HS-27A (cell line): ENCODE measurements around the gene DMAC2.
"Not testable (repeated sequence)": the region's sequence is repeated elsewhere in the genome, so short reads cannot be mapped to it uniquely, and the experiment has no call there.

Source experiments
- DNase-seq: peaks from one replicate; pipeline ENCODE4 v3.0.0-alpha.2; 2012; ENCODE audit warnings: low read depth, missing footprints

DMAC2 gene

DNA sequence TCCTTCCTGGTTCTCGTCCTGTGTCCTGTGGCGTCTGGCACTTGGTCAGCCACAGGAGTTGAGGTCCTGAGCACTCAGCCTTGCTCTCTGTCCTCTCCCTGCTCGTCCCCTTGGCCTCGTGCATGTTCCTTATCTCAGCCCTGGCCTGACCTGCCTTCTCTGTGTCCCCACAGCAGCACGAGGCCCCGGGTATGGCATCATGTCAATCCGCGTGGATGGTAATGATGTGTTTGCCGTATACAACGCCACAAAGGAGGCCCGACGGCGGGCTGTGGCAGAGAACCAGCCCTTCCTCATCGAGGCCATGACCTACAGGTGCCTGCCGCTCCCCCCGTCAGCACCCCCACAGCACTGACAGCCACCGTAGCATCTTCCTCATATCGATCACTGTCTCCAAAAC, 17.3 kb downstream of the DMAC2 start:
- no peak for DNase-seq

DNA sequence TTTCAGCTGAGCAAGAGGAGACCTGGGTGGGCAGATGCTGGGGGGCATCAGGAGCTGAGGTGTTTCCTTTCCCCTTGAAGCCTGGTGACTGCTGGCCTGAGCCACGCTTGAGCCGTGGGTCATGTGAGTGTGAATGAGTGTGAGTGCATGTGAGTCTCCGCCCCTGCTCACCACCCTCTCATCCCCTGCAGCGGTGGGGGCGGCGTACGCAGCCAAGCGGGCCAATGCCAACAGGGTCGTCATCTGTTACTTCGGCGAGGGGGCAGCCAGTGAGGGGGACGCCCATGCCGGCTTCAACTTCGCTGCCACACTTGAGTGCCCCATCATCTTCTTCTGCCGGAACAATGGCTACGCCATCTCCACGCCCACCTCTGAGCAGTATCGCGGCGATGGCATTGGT, 17.7 kb downstream of the DMAC2 start:
- DNase-seq, result no peak

DNA sequence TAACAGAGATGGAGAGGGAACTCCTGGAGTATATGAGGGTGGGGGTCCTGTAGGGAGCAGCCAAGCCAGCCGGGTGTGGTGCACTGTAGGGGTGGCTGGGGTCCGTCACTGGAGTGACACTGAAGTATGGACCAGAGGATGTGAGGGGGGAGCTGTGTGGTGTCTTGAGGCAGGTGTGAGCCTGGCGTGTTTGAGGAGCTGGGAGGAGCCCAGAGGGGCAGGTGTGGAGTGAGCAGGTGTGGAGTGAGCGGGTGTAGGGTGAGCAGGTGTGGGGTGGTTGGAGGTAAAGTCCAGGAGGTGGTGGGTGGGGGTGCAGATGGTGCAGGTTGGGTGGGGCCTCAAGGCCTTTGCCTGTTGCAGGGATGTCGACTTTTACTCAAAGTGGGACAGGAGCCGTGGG, 18.4 kb downstream of the DMAC2 start:
- DNase-seq, result no peak

DNA sequence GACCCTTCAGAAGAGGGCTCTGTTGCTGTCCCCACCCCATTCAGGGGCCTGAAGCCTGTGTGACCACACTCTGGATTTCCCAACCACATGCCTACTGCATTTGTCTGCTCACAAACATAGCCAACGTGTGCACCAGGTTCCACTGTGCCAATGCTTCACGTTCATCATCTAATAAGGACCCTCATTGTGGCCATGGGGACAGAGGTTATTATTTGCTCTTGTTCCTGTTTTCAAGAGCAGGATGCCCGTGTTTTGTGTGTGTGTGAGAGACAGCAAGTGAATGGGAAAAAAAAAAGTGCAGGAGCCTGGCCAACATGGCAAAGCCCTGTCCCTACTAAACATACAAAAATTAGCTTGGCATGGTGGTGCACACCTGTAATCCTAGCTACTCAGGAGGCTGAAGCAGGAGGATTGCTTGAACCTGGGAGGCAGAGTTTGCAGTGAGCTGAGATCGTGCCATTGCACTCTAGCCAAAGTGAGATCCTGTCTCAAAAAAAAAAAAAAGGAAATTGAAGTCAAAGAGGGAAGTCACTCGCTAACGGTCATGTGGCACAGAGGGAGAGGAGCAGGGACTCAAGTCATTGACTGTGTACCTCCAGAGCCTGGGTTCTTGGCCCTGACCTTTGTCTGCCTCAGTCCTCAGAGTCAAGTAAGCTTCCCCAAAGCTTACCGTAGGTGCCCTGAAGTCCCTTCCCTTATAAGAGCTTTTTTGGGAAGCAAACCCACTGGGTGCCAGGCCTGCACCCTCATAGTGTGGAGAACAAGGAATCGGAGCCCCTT, 19.4 kb downstream of the DMAC2 start:
- no peak for DNase-seq

DNA sequence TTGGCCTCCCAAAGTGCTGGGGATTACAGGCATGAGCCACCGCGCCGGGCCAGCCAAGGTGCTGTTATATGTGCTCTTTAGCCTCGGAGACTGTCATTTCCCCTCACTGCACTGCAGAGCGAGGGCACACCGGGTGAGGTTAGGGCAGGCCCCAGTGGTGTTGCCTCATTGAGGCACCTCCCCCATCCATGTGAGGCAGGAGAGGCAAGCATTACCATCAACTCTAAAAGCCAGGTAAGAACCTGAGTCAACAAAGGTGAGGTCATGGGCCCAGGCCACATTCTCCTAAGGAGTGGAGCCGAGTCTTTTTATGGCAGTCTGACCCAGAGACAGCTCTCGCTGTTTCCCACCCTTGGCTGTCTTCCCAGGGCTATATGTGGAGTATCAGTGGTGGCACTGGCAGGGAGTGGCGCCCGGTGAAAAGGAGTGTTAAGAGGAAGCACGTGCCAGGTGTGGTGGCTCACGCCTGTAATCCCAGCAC, 23.5 kb downstream of the DMAC2 start:
- no peak for DNase-seq

DNA sequence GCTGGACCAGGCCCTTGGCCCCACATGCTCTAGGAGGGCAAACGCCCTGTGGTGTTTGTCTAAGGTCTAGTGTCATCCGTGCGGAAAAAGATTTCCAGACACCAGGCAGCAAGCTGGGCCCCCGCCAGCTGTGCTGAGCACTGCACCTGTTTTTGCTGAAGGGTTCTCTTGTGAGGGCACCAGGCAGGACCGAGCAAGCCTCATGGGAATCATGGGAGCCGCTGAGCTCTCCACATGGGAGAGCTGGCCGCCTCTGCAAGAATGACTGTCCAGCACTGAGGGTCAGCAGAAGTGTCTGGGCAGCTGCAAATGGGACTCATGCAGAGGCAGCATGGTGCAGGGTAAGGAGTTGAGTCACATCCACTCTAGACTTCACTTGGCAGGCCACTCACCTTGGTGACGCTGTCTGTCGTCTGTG, 24.5 kb downstream of the DMAC2 start:
- no peak for DNase-seq

DNA sequence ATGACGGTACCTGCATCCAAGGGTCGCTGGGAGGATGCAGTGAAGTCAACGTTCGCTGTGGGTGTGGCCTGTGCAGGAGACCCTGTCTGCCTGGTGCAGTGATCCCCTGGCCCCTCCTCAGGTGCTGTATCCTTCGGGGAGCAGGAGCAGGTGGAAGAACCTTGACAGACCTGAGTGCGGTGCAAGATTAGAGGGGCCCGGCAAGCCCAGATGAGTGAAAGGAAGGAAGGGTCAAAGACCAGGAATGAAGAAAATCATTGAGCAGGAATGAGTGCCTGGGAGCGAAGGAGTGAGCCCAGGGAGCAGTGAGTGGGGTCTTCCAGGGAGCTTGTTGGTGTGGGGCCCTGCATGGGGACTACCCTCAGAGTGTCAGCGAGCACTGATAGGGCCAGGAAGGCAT, 25.3 kb downstream of the DMAC2 start:
- no peak for DNase-seq

DNA sequence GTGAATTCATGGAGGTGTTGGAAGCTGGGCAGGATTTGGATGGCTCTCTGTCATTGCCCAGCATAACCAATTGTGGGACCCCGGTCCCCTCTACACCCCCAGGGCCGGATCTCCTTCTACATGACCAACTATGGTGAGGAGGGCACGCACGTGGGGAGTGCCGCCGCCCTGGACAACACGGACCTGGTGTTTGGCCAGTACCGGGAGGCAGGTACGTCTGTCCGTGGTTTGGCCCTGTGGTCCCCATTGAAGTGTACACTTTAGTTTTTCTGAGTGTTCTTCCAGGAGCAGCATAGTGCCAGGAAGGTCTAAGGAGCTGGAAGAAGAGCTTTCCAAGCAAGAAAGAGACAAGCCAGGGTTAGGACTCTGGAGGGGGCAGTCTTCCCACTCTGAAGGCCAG, 25.8 kb downstream of the DMAC2 start:
- no peak for DNase-seq

DNA sequence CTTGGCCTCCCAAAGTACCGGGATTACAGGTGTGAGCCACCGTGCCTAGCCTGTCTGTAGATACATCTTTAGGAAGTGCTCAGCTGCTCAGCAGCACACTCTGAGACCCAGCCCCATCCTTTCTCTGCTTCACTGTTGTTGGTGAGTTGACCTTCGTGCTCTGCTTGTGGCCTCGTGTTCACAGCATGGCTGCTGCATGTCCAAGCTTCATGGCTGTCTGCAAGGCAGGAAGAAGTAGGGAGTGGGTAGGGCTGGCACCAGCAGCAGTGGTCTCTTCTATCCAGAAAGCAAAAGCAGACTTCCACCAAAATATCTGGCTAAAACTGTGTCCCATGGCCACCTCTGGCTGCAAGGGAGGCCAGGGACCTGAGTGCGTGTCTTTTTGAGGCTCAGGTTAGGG, 26.8 kb downstream of the DMAC2 start:
- DNase-seq, result no peak

DNA sequence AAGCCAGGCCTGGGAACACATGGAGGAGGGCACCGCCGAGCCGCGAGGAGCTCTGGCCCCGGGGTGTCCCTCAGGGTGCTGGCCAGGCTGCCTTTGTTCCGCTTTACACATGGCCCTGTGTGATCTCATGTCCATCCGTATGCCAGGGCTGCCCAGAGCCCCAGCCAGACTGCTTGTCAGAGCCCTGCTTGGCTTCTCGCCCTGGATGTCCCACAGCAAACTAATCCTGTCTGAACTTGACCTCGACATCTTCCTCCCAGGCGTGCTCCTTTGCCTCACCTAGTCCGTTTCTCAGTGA, 27.8 kb downstream of the DMAC2 start:
- no peak for DNase-seq

DNA sequence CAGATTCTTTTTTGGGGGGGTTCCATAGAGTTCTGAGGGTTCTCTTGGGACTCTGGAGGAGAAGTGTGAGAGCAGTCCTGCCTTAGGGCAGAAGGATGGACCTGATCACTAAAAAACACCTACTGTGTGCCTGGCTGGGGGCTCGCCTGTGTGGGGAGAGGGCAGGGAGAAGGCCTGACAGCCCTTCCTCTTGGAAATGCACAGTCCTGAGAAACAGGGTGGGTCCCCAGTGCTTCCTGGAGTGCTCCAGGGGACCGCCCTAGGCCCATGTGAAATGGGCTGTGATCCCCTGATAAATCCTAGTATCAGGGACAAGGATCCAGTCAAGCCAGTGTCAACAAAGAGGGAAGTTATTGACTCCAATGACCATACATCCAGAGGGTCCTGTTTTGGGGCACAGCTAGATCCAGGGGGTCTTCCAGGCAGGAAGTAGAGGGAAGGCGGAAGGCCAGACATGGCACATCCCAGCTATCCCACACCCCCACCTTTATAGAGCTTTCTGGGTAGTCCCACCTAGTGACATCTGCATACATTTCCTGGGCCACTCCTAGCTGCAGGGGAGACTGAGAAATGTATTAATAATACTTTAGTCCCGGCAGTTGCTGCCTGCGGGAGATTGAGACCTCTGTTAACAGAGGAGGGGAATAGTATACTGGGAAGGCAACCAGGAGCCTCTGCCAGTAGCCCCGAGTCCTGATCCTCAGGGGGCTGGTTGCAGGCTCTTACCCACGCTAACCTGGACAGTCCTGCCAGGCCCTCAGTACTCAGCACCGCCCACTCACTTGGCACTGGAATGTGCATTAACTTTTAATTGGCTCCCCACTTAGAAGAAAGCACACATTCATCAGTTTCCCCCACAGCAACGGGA, 28.4 kb downstream of the DMAC2 start:
- no peak for DNase-seq

DNA sequence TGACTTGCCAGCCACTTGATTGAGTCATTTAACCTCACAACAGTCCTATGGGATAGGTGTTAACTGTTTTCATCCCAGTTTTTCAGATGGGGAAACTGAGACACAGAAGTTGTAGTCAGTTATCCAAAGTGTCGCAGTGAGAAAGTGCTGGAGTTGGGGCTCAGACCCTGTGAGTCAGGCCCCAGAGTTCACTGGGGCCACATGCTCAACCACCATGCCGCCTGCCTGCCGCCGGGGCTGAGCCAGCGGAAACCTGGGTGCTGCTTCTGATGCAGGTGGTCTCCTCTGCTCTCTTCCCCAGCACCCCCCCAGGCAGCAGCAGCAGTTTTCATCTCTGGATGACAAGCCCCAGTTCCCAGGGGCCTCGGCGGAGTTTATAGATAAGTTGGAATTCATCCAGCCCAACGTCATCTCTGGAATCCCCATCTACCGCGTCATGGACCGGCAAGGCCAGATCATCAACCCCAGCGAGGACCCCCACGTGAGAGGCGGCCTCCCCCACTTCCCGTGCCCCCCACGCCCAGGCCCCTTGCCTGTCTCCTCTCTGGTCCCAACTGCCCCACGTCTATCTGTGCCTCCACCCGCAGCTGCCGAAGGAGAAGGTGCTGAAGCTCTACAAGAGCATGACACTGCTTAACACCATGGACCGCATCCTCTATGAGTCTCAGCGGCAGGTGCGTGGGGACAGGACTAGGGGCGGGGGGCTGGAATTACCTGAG, 29.2 kb downstream of the DMAC2 start:
- no peak for DNase-seq

DNA sequence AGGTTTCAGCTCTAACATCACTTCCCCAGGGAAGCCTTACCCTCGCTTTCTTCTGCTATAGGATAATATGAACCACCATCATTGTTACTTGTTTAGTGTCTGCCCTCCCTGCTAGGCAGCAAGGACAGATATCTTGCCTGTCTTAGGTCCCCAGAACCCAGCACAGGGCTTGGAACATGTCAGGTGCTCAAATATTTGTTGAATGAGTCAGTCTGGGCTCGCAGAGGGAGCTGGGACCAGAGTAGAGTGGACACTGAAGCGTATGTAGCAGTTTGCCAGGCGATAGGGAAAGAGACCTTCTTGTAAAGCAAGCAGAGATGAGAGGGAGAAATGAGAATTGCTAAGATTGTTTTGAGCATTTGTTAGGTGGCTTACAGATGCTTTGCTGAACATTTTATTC, 30.4 kb downstream of the DMAC2 start:
- no peak for DNase-seq

DNA sequence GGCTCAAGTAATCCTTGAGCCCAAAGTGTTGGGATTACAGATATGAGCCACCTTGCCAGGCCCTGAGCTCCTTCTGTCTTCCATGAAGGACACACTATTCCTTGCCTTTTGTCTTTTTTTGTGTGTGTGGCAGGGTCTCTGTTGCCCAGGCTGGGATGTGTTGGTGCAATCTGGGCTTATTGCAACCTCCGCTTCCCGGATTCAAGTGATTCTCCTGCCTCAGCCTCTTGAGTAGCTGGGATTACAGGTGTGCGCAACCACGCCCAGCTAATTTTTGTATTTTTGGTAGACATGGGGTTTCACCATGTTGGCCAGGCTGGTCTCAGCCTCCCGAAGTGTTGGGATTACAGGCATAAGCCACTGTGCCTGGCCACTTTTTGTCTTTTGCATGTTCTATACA, 30.9 kb downstream of the DMAC2 start:
- not testable (repeated sequence) for DNase-seq

DNA sequence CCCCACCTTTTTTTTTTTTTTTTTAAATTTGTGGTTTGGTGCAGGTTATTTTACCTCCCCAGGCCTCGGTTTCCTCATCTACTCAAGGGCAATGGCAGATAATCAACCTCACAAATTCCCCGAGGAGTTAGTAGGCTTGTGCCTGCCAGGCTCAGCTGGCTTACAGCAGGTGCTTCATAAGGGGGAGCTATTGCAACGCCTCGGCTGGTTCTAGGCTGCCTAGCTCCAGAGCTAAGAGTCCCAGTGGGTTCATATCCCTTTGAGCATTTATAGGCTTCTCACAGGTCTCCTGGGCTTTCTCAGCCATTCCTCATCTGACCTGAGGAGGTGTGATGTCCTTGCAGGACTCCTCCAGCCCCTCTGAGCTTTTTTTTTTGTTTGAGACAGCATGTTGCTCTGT, 31.5 kb downstream of the DMAC2 start:
- no peak for DNase-seq

DNA sequence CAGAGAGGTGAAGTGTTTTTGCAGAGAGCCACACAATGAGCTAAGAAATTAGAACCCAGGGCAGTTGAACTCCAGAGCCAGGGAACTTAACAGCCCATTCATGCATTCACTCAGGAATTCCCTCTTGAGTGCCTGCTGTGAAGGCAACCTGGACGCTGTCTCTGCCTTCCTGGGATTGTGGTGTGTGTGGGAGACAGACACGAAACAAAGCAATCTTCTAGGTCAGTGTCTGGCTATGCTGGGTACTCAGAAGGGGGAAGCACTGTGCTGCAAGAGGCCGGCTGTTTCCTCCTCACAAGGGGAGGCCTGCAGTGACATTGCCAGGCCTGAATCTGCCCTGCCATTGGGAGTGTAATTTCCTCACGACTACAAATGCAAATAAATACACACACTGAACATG, 32.4 kb downstream of the DMAC2 start:
- no peak for DNase-seq

DNA sequence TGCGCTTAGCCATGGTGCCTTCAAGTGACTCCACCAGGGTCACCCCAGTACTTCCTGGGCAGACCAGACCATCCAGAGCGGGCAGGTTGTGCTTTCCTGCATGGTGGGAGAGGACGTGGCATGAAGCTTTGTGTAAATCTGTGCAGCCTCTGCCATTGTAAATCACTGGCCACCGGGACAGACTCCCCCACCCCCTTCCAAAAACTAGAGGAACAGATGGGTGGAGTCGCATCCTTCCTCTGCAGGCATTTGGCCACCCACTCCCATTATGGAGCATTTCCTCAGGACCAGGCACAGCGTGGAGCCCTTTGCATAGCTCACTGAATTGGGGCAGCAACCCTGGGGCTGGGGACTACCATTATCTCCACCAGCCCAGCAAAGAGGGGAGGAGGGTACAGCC, 33.9 kb downstream of the DMAC2 start:
- no peak for DNase-seq

DNA sequence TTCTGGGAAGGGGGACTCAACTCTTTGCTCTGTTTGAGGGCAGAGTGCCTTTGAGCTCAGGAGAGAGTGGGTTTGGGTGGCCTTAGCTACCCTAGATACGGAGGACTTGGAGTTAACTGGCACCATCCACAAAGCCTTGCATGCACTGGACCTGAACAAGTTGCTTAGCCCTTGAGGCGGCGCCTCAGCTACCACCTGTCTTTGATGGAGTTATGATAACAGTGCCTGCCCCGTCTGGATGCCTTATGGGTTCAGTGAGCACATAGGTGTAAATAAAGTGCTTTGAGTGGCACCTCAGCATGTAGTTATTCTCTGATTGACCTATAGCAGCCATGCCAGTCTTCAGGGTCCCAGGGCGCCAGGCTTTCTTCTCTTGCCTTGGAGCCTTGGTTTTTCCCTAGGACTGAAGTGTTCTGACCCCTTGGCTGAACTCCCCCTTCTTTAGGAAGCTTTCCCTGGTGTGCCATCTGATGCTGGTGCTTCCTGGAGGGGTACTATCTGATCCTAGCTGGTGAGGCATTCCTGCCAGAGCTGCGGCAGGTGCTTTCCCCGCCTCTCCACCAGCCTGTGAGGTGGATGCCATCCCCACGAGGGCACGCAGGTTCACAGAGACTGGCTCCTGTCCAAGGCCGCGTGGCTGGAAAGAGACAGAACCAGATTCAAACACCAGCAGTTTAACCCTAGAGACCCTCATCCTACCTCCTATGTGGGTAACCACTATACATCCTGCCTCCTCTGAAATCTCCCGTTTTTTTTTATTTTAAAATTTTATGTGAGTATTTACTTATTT, 36.3 kb downstream of the DMAC2 start:
- DNase-seq, result no peak

DNA sequence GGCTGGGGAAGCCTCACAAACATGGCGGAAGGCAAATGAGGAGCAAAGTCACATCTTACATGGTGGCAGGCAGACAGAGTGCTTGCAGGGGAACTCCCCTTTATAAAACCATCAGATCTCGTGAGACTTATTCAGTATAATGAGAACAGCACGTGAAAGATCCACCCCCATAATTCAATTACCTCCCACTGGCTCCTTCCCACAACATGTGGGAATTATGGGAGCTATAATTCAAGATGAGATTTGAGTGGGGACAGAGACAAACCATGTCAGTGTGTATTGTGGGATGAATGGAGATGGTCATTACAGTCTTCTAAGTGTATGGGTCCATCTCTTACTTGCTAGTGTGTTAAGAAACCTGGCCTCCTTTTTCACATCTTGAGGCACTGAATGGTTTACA, 37.7 kb downstream of the DMAC2 start:
- no peak for DNase-seq

DNA sequence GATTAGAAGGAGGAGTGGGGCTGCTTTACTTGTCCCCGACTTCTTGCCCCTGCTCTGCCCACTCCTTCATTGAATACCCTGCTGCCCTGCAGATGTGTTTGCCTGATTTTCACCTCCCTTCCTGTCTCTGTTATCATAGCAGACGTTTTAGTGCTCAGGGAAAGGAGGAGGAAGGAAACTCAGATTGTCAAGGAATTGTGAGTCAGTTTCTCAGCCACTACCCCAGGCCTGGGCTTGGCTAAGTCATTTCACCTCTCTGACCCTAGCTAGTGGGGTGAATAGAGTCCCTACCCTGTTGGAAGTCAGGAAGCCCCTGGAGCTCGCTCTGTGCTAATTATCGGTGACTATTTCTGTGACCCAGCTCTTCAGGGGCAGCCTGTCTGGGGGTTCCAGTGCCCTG, 38.2 kb downstream of the DMAC2 start:
- DNase-seq, result no peak

DNA sequence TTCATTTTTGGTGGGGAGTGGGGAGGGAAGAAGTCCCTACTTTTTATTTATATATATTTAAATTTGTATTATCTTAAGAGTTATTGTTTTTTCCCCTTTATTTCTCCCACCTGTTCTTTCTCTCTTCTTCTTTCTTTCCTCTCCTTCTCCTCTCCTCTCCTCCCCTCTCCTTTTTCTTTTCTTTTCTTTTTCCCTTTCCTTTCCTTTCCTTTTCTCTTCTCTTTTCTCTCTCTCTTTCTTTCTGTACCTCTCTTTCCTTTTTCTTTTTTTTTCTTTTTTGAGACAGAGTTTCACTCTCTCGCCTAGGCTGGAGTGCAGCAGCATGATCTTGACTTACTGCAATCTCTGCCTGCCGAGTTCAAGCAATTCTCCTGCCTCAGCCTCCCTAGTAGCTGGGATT, 40.2 kb downstream of the DMAC2 start:
- DNase-seq, result no peak

DNA sequence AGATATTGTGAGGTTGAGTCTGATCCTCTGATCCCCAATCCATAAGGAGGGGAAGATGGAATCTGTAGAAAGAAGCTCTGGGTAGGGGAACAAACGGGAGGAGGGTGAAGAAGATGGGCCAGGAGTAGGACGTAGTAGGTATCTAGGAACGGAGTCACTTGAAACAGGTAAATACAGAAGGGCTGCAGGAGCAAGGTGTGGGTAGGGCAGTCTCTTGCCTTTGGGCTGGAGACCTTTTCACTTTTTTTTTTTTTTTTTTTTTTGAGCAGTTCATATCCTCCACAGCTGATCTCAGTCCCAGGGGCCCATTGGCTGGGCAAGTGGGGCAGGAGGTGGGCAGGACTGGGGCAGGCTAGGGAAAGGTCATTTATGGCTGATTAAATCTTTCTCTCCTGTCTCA, 40.6 kb downstream of the DMAC2 start:
- no peak for DNase-seq
